ENCODE results near the gene HAGH.

DNA sequence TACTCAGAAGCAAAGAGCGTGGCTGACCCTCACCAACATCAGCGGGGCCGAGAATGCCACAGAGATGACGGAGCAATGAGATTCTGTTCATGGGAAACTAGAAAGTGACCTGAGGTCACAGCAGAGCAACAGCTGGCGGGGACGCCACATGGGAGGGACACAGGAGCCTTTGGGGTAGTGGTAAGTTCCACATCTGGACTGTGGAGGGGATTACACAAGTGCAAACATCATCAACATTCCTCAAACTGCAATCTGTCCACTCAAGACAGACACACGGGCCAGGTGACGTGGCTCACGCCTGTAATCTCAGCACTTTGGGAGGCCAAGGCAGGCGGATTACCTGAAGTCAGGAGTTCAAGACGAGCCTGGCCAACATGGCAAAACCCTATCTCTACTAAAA lies 11.2 kb downstream of the HAGH start:
- TF ChIP-seq CTCF (IDR thresholded peaks at IDR 0.05) (no peak), POLR2A (IDR thresholded peaks at IDR 0.05) (no peak)
